Immature natural killer cell (primary cell): ENCODE measurements around the gene TCEANC. TPM values are rescaled to one million over a fixed set of nuclear protein-coding genes. Genes with fewer than 3 reads are reported as not detected.

Experiments used
- DNase-seq, 3 donors: peaks; one replicate each; pipeline ENCODE4 v3.0.0; 2022; ENCODE audit warnings: mixed read lengths in 1 of 3
- H3K27ac Mint-ChIP-seq, 6 donors: one replicate each; pipeline ENCODE4 v1.8.0; 2020; ENCODE audit warnings: mixed read lengths in 6 of 6, mild to moderate bottlenecking in 5 of 6, inconsistent platforms in 4 of 6, moderate library complexity in 3 of 6
- H3K27me3 Mint-ChIP-seq, 3 donors: one replicate each; pipeline ENCODE4 v1.8.0; 2020 to 2021; ENCODE audit warnings: low read depth in 3 of 3, mild to moderate bottlenecking in 3 of 3, mixed read lengths in 3 of 3, moderate library complexity in 3 of 3, inconsistent platforms in 1 of 3
- H3K36me3 Mint-ChIP-seq, 3 donors: one replicate each; pipeline ENCODE4 v1.8.0; 2020; ENCODE audit warnings: mixed read lengths in 3 of 3, inconsistent platforms in 2 of 3, mild to moderate bottlenecking in 2 of 3
- H3K4me1 Mint-ChIP-seq, 2 donors: one replicate each; pipeline ENCODE4 v1.8.0; 2020; ENCODE audit warnings: inconsistent platforms in 2 of 2, mild to moderate bottlenecking in 2 of 2, mixed read lengths in 2 of 2, moderate library complexity in 1 of 2
- H3K4me3 Mint-ChIP-seq, 5 donors: one replicate each; pipeline ENCODE4 v1.8.0; 2020; ENCODE audit warnings: mild to moderate bottlenecking in 5 of 5, mixed read lengths in 5 of 5, inconsistent platforms in 3 of 5, moderate library complexity in 3 of 5
- H3K9me3 Mint-ChIP-seq, 6 donors: one replicate each; pipeline ENCODE4 v1.8.0; 2020; ENCODE audit warnings: mild to moderate bottlenecking in 6 of 6, mixed read lengths in 6 of 6, inconsistent platforms in 4 of 6, moderate library complexity in 3 of 6
- polyA plus RNA-seq, 3 donors: library from polyadenylated mRNA; unstranded; fragments of 300-500 nt; fragmentation: Illumina TruSeq; gene quantifications; one replicate each; pipeline ENCODE4 v1.2.3, GENCODE V29; 2021

TCEANC gene
- polyA plus RNA-seq, 3 donors from 2014 or later: 5.8 to 10.8 (median 7.1) TPM

DNA sequence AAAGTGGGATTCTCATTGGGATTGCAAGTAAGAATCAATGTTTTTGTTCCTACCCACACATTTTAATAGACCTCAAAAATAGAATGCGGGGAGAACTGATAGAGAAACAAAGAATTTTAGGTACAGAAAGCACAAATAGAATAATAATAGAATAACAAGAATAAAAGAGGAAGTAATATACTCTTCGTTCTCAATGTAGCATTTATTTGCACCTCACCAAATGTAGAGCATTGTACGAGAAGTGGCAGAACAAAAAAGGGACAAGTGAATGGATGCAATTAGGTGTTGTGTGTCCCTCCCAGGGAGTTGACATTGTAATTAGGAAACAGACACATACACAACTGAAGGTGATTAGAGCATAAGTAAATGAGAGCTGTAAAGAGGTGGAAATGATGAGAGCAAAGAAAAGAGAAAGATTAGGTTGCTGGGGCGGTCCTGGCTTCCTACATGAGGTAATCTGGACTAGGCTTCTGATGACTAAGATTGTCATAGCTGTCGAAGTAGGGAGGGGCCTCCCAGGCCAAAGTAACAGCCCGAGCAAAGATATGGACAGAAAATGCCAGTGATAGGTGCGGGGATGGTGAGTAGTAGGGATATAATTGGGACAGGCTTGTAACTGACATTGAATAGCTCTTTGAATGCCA lies 46.4 kb downstream of the TCEANC start:
- Mint-ChIP-seq H3K36me3 (peaks cover 0 to 11% (median 0%) of the 10 kb centered on the region in 3 donors), H3K27ac (peak overlapping the region; percentile 72 to 92 (median 87)), H3K9me3 (no peaks in the 10 kb centered on the region), H3K4me1 (peaks cover 94 to 98% of the 10 kb centered on the region in 2 donors), H3K4me3 (peak overlapping the region; percentile 33 to 77 (median 66)), H3K27me3 (peaks cover 1 to 6% (median 3%) of the 10 kb centered on the region in 3 donors)
- DNase-seq: peak in 2 of 3 donors; percentile 9 to 31

DNA sequence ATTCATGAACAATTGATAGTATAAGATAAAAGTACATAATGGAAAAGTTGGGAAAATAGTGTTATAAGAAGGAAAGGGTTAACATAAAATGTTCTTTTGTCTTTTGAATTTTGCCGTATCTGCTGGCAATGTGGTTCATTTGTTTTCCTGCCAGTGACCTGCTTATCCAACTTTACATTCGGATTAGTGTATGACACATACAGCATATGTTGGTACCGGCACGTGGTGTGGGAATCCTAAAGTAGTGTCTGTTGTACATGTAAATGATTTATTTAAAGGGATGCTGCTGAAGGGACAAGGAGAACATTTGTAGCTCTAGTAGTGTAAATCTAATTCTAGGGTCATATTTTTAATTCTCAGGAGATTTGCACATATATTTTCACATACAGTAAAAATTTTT lies 47.4 kb downstream of the TCEANC start:
- H3K4me3 Mint-ChIP-seq: no peak overlapping the region
- H3K27me3 Mint-ChIP-seq: peaks cover 1 to 5% (median 3%) of the 10 kb centered on the region in 3 donors
- peaks cover 0 to 11% (median 0%) of the 10 kb centered on the region in 3 donors for H3K36me3 Mint-ChIP-seq
- no peaks in the 10 kb centered on the region for H3K9me3 Mint-ChIP-seq
- H3K27ac Mint-ChIP-seq: peak overlapping the region in 5 of 6 donors; percentile 43 to 87 (median 58)
- peaks cover 84 to 90% of the 10 kb centered on the region in 2 donors for H3K4me1 Mint-ChIP-seq
- no peak for DNase-seq

DNA sequence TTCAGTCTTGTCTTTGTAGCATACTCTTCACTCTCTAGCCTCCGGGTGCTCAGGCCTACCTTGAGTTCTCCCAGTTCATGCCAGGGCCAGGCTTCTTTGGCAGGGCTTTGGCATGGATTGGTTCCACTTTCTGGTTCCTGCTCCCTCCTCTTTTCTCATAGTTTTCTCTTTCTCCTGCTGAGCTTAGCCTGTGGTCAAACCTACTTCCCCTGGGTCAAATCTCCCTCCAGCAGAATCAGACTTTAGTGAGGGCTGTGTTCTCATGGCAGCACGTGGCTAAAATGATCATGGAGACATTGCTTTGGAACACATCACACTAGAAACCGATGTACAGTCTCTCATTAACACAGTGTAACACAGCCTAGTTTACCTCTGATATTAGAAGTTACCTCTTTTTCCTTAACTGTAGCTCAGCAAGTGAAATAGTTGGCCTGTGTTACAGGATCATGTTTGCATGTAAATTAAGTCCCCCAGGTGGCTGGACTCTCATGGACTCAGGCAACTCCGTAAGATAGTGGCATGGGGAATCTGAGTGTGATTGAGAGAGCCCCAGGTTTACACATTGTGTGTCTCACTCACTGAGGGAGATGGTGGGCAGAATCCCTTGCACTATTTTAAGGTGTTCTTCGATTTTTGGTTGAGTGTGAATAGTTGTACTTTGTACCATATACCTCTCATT lies 49.3 kb downstream of the TCEANC start:
- Mint-ChIP-seq H3K4me1 (peaks cover 72 to 83% of the 10 kb centered on the region in 2 donors), H3K4me3 (peak overlapping the region; percentile 22 to 72 (median 63)), H3K36me3 (peaks cover 0 to 11% (median 0%) of the 10 kb centered on the region in 3 donors), H3K27ac (peak overlapping the region; percentile 47 to 89 (median 82)), H3K27me3 (peaks cover 0 to 3% (median 1%) of the 10 kb centered on the region in 3 donors), H3K9me3 (no peaks in the 10 kb centered on the region)
- no peak for DNase-seq

DNA sequence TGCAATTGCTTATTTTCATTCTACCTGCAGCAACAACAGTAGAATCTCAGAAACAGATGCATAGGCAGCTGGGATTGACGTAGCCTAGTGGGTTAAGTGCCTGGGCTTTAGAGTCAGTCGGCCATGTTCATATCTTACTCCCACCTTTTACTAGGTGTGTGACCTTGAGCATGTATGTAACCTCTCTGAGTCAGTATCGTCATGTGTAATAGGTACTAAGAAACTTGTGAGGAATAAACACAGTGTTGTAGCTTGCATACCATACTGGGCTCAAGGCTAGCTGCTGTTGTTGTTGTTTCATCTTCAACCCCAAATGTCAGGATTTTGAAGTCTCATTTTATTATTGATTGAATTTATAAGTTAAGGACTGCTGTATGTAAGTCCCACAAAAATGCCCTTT lies 50.2 kb downstream of the TCEANC start:
- no peaks in the 10 kb centered on the region for H3K9me3 Mint-ChIP-seq
- H3K27me3 Mint-ChIP-seq: peaks cover 1 to 3% (median 2%) of the 10 kb centered on the region in 3 donors
- peak overlapping the region; percentile 32 to 86 (median 65) for H3K27ac Mint-ChIP-seq
- no peak for DNase-seq
- H3K4me1 Mint-ChIP-seq: peaks cover 67 to 82% of the 10 kb centered on the region in 2 donors
- peak overlapping the region in 1 of 5 donors; percentile 34 for H3K4me3 Mint-ChIP-seq
- peaks cover 4 to 11% (median 4%) of the 10 kb centered on the region in 3 donors for H3K36me3 Mint-ChIP-seq

DNA sequence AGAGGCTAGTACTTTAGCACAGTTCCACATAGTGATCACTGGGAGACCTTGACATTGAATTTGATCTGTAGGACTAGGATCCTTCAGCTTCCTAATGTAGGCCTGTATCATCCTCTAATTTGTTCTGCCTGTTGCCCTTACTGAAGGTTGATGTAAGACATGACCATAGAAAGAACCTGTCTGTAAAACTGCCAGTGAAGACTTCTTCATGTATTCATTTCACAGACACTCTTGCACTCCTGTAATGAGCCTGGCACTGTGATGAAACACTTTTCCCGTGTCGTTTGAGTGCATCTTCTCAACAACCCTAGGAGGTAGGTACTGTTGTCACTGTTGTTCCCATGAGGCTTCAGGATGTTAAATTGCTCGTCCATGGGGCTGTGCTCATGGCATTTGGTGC lies 50.6 kb downstream of the TCEANC start:
- Mint-ChIP-seq H3K27ac (peak overlapping the region; percentile 32 to 86 (median 65)), H3K9me3 (no peaks in the 10 kb centered on the region), H3K36me3 (peaks cover 4 to 11% (median 8%) of the 10 kb centered on the region in 3 donors), H3K4me3 (peak overlapping the region in 1 of 5 donors; percentile 34), H3K4me1 (peaks cover 67 to 79% of the 10 kb centered on the region in 2 donors), H3K27me3 (peaks cover 1 to 3% (median 2%) of the 10 kb centered on the region in 3 donors)
- no peak for DNase-seq

DNA sequence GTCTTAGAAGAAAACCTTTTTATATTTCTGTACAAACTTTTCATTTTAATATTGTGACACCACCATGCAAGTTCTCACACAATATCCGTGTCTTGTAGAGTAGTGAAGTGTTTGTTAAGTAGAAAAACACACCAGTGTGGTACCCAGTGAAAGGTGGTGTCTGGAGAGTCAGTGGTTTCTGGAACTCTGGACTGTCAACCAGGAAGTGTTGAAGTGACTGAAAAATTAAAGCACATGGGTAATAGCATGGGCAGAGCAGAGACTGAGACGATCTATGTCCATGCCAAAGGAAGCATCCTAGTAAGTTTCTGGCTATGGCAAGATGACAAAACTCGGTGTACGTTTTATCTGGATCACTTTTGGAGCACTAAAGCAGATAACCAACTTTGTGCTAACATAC lies 58.2 kb downstream of the TCEANC start:
- no peak for DNase-seq
- Mint-ChIP-seq H3K4me1 (peaks cover 45 to 61% of the 10 kb centered on the region in 2 donors), H3K27ac (peak overlapping the region; percentile 62 to 83 (median 79)), H3K9me3 (no peaks in the 10 kb centered on the region), H3K36me3 (peaks cover 10 to 39% (median 23%) of the 10 kb centered on the region in 3 donors), H3K27me3 (peaks cover 2 to 4% (median 2%) of the 10 kb centered on the region in 3 donors), H3K4me3 (no peak overlapping the region)

Other genes starting within 250 kb of the TCEANC start
- gene EGFL6, start 83.5 kb upstream of the TCEANC start, polyA plus RNA-seq: not detected
- gene RAB9A, start 36.0 kb downstream of the TCEANC start, polyA plus RNA-seq: 10 to 100 TPM; 45.8 to 70.2 (median 48.0) TPM
- 10 to 100 TPM; 48.8 to 60.1 (median 55.4) TPM for gene TRAPPC2, start 81.5 kb downstream of the TCEANC start, polyA plus RNA-seq
- 10 to 100 TPM in 2 of 3 donors, 1 to 10 TPM in 1; 7.5 to 42.1 (median 22.6) TPM for gene OFD1, start 81.6 kb downstream of the TCEANC start, polyA plus RNA-seq
- gene GPM6B, start 164.0 kb downstream of the TCEANC start, polyA plus RNA-seq: 1 to 10 TPM in 2 of 3 donors, under 1 TPM in 1; 0.11 to 1.4 (median 1.2) TPM